SW 1271 (cell line): ENCODE data around the gene WDR88.
"Not testable (repeated sequence)": the region's sequence is repeated elsewhere in the genome, so short reads cannot be mapped to it uniquely, and the experiment has no call there.

Source experiments
- DNase-seq, 2 experiments: peaks; one replicate each; lab custom pipeline; 2025; lab: John Stamatoyannopoulos, UW

The WDR88 gene

GRCh38 chr19:33197591-33198000 lies 65.7 kb downstream of the WDR88 start:
- no peak for DNase-seq

GRCh38 chr19:33198169-33198568 lies 66.3 kb downstream of the WDR88 start:
- DNase-seq, result no peak

- no peak for DNase-seq
Measured at GRCh38 chr19:33199441-33200265, 67.7 kb downstream of the WDR88 start.

- DNase-seq, result no peak
Measured at GRCh38 chr19:33201473-33201872, 69.6 kb downstream of the WDR88 start.

- no peak for DNase-seq
Measured at GRCh38 chr19:33201886-33202545, 70.1 kb downstream of the WDR88 start.

GRCh38 chr19:33202546-33203507 lies 70.9 kb downstream of the WDR88 start:
- no peak for DNase-seq

- no peak for DNase-seq
Measured at GRCh38 chr19:33203529-33203928, 71.6 kb downstream of the WDR88 start.

GRCh38 chr19:33204136-33204973 lies 72.4 kb downstream of the WDR88 start:
- DNase-seq, result no peak

- no peak for DNase-seq
Measured at GRCh38 chr19:33205110-33205509, 73.2 kb downstream of the WDR88 start.

GRCh38 chr19:33205531-33206260 lies 73.8 kb downstream of the WDR88 start:
- DNase-seq, result no peak

- no peak for DNase-seq
Measured at GRCh38 chr19:33206261-33207039, 74.5 kb downstream of the WDR88 start.

GRCh38 chr19:33207040-33207620 lies 75.2 kb downstream of the WDR88 start:
- no peak for DNase-seq

GRCh38 chr19:33207903-33208302 lies 76.0 kb downstream of the WDR88 start:
- no peak for DNase-seq

GRCh38 chr19:33208371-33208895 lies 76.5 kb downstream of the WDR88 start:
- no peak for DNase-seq

- DNase-seq, result no peak
Measured at GRCh38 chr19:33208904-33209849, 77.3 kb downstream of the WDR88 start.

GRCh38 chr19:33209850-33210230 lies 77.9 kb downstream of the WDR88 start:
- DNase-seq, result not testable (repeated sequence)

- DNase-seq, result no peak
Measured at GRCh38 chr19:33210266-33210940, 78.5 kb downstream of the WDR88 start.
